ENCODE results near the gene MRPL19.
"Not testable (repeated sequence)": the region's sequence is repeated elsewhere in the genome, so short reads cannot be mapped to it uniquely, and the experiment has no call there.

The MRPL19 gene

GRCh38 chr2:75675908-75676307 is 29.3 kb downstream of the MRPL19 start:
- TF ChIP-seq CTCF (IDR thresholded peaks at IDR 0.05; ENCODE audit: low read depth, low read length): no peak
- in situ Hi-C loops (cut with HindIII; ENCODE audit: low sequenced_read_pairs): no loop called here
- H3K4me3 ChIP-seq (ENCODE audit: low read depth, low read length): no peak overlapping the region
- no peak for DNase-seq (ENCODE audit: low read depth, low spot score)

GRCh38 chr2:75676464-75676863 is 29.9 kb downstream of the MRPL19 start:
- in situ Hi-C loops (cut with HindIII; ENCODE audit: low sequenced_read_pairs): no loop called here
- DNase-seq (ENCODE audit: low read depth, low spot score): no peak
- no peak for TF ChIP-seq CTCF (IDR thresholded peaks at IDR 0.05; ENCODE audit: low read depth, low read length)
- no peak overlapping the region for H3K4me3 ChIP-seq (ENCODE audit: low read depth, low read length)

GRCh38 chr2:75679556-75679955 is 33.0 kb downstream of the MRPL19 start:
- in situ Hi-C loops (cut with HindIII; ENCODE audit: low sequenced_read_pairs): no loop called here
- no peak overlapping the region for H3K4me3 ChIP-seq (ENCODE audit: low read depth, low read length)
- no peak for TF ChIP-seq CTCF (IDR thresholded peaks at IDR 0.05; ENCODE audit: low read depth, low read length)
- no peak for DNase-seq (ENCODE audit: low read depth, low spot score)

GRCh38 chr2:75680402-75680801 is 33.8 kb downstream of the MRPL19 start:
- no peak for DNase-seq (ENCODE audit: low read depth, low spot score)
- TF ChIP-seq CTCF (IDR thresholded peaks at IDR 0.05; ENCODE audit: low read depth, low read length): no peak
- in situ Hi-C loops (cut with HindIII; ENCODE audit: low sequenced_read_pairs): no loop called here
- H3K4me3 ChIP-seq (ENCODE audit: low read depth, low read length): no peak overlapping the region

GRCh38 chr2:75683430-75683829 is 36.8 kb downstream of the MRPL19 start:
- in situ Hi-C loops (cut with HindIII; ENCODE audit: low sequenced_read_pairs); DNase-seq (ENCODE audit: low read depth, low spot score): not testable (repeated sequence)

GRCh38 chr2:75688196-75688595 is 41.6 kb downstream of the MRPL19 start:
- H3K4me3 ChIP-seq (ENCODE audit: low read depth, low read length): no peak overlapping the region
- in situ Hi-C loops (cut with HindIII; ENCODE audit: low sequenced_read_pairs): no loop called here
- TF ChIP-seq CTCF (IDR thresholded peaks at IDR 0.05; ENCODE audit: low read depth, low read length): no peak
- no peak for DNase-seq (ENCODE audit: low read depth, low spot score)

More at GRCh38 chr2:75683430-75683829, 36.8 kb downstream of the MRPL19 start:
- not testable (repeated sequence) for H3K4me3 ChIP-seq (ENCODE audit: low read depth, low read length)

- TF ChIP-seq CTCF (IDR thresholded peaks at IDR 0.05; ENCODE audit: low read depth, low read length): no peak
- in situ Hi-C loops (cut with HindIII; ENCODE audit: low sequenced_read_pairs): no loop called here
- DNase-seq (ENCODE audit: low read depth, low spot score): no peak
- H3K4me3 ChIP-seq (ENCODE audit: low read depth, low read length): no peak overlapping the region
These were observed 52.3 kb downstream of the MRPL19 start for GRCh38 chr2:75698918-75699317.

All from astrocyte of the spinal cord (primary cell).